PFSK-1 (cell line): ENCODE results near the gene SPTBN1.

Experiments used
- FOXP2 ChIP-seq: optimal IDR thresholded peaks from 2 replicates; pipeline ENCODE3; 2011; ENCODE audit warnings: borderline replicate concordance, control low read depth, inconsistent platforms; ENCODE audit not compliant: insufficient read depth; ENCODE audit errors: extremely low read length, extremely low read depth
- POLR2AphosphoS5 ChIP-seq: IDR thresholded peaks from 2 replicates; pipeline ENCODE4 v1.6.1; 2012; ENCODE audit warnings: low read depth, mild to moderate bottlenecking, control low read depth, low read length, moderate library complexity
- SIN3A ChIP-seq: IDR thresholded peaks from 2 replicates; pipeline ENCODE4 v1.6.1; 2012; ENCODE audit warnings: mild to moderate bottlenecking, low read length, moderate library complexity, borderline replicate concordance; ENCODE audit not compliant: insufficient read depth
- TAF1 ChIP-seq: IDR thresholded peaks from 2 replicates; pipeline ENCODE4 v1.6.1; 2012; ENCODE audit warnings: low read length, control low read depth, borderline replicate concordance; ENCODE audit not compliant: insufficient read depth
- TF ChIP-seq, protein P1 (sequence below), 2 experiments: IDR thresholded peaks; 2 replicates each; pipeline versions ENCODE4 v1.6.1 to v1.8.0; 2011 to 2012; ENCODE audit warnings: low read depth in 2 of 2, low read length in 2 of 2, control low read depth in 1 of 2, inconsistent platforms in 1 of 2, mild to moderate bottlenecking in 1 of 2, moderate library complexity in 1 of 2; ENCODE audit not compliant: insufficient read depth in 1 of 2

The SPTBN1 gene

DNA sequence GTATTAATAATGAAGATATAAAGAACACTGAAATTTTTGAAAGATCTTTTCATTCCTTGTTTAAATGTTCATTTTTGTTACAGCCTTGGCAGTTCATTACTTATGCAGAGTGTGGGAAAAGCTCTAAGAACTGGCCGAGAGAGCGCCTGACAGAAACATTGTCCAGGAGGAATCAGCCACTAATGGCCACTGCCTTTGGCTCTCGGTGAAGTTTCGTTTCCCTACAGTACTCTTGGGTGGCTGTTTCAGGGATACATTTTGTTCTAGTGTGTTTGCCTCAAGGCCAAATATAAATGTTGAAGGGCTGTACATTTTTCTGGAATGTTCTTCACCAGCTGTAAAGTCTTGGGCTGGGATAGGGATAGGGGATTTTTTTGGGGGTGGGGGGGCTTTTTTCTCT is 10.7 kb downstream of the SPTBN1 start:
- TF ChIP-seq FOXP2 (no peak), POLR2AphosphoS5 (no peak), TAF1 (no peak), SIN3A (no peak)
- TF ChIP-seq, protein P1, sequence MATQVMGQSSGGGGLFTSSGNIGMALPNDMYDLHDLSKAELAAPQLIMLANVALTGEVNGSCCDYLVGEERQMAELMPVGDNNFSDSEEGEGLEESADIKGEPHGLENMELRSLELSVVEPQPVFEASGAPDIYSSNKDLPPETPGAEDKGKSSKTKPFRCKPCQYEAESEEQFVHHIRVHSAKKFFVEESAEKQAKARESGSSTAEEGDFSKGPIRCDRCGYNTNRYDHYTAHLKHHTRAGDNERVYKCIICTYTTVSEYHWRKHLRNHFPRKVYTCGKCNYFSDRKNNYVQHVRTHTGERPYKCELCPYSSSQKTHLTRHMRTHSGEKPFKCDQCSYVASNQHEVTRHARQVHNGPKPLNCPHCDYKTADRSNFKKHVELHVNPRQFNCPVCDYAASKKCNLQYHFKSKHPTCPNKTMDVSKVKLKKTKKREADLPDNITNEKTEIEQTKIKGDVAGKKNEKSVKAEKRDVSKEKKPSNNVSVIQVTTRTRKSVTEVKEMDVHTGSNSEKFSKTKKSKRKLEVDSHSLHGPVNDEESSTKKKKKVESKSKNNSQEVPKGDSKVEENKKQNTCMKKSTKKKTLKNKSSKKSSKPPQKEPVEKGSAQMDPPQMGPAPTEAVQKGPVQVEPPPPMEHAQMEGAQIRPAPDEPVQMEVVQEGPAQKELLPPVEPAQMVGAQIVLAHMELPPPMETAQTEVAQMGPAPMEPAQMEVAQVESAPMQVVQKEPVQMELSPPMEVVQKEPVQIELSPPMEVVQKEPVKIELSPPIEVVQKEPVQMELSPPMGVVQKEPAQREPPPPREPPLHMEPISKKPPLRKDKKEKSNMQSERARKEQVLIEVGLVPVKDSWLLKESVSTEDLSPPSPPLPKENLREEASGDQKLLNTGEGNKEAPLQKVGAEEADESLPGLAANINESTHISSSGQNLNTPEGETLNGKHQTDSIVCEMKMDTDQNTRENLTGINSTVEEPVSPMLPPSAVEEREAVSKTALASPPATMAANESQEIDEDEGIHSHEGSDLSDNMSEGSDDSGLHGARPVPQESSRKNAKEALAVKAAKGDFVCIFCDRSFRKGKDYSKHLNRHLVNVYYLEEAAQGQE (IDR thresholded peaks at IDR 0.05; ENCODE audit: insufficient read depth in 1 of 2, low read depth in 2 of 2, low read length in 2 of 2): no peak

DNA sequence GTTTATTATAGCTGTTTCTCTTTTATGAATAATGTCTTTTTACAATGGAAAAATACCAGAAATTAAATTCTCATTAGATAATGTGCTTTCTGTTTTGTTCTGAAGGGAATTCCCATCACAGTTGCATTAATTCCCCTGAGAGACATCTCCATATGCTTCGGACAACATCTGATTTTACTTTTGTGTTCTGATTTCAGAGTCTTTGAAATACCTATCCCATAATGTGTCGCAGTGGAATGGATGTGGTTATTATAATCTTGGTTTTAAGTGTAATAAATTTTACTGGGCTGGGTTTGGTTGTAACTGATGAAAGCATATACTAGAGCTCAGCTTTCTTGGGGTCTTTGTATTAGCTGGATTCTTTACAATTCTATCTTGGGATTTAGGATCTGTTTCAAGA is 12.5 kb downstream of the SPTBN1 start:
- TF ChIP-seq FOXP2 (no peak), POLR2AphosphoS5 (no peak), SIN3A (no peak), TAF1 (no peak)

DNA sequence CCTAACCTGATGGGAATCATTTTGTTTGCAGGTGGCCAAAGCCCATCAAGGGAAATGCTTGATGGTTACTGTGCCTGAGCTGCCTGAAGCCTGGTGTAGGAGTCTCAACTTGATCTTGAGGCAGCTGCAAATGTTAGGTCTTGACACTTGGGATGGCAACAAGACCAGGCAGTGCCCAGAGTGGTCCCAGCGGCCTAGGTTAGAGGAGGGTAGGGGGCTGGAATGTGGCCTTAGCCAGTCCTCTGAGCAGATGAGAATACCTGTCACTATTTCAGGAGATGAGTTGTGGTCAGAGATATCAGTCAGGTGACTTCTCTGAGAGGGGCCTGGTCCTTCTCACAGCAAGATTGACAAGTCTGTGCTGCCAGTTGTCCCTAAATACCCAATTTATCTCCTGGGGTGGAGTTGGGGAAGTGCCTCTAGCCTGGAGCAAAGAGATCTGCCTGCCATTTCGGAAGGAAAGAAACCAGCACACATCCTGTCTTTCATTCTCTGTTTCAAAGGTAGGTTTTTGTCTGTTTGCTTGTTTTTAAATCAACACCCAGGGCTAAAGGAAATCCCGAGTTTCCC is 13.4 kb downstream of the SPTBN1 start:
- TF ChIP-seq, protein P1 (IDR thresholded peaks at IDR 0.05; ENCODE audit: insufficient read depth in 1 of 2, low read depth in 2 of 2, low read length in 2 of 2): no peak
- TF ChIP-seq SIN3A: no peak
- no peak for TF ChIP-seq TAF1
- TF ChIP-seq FOXP2: no peak
- TF ChIP-seq POLR2AphosphoS5: no peak

DNA sequence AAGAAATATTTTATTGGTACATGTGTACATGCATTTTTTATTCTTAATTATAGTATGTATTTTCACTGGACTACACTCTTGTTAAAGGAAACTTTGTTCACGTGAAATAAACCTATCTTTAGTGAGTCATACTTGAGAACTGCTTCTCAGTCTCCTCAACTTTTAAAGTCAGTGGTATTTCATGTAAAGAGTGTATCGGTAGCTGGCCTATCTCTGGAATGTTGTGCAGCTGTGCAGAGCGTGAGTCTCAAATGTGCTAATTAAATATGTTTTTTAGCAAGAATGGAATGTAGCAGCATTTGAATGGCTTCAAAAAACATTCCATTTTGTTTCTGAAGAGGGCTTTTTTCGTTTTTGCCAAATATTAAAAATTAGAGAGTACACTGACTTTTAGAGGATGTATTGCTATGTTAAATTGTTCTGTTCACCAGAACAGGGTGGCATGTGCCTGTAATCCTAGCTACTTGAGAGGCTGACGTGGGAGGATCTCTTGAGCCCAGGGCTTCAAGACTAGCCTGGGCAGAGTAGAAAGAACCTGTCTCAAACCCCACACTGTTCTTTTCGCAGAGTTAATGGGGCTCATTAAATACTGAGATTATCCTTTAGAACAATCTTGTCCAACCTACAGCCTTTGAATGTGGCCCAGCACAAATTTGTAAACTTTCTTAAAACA is 14.3 kb downstream of the SPTBN1 start:
- TF ChIP-seq FOXP2: no peak
- no peak for TF ChIP-seq TAF1
- TF ChIP-seq, protein P1 (IDR thresholded peaks at IDR 0.05; ENCODE audit: insufficient read depth in 1 of 2, low read depth in 2 of 2, low read length in 2 of 2): no peak
- TF ChIP-seq SIN3A: no peak
- no peak for TF ChIP-seq POLR2AphosphoS5

DNA sequence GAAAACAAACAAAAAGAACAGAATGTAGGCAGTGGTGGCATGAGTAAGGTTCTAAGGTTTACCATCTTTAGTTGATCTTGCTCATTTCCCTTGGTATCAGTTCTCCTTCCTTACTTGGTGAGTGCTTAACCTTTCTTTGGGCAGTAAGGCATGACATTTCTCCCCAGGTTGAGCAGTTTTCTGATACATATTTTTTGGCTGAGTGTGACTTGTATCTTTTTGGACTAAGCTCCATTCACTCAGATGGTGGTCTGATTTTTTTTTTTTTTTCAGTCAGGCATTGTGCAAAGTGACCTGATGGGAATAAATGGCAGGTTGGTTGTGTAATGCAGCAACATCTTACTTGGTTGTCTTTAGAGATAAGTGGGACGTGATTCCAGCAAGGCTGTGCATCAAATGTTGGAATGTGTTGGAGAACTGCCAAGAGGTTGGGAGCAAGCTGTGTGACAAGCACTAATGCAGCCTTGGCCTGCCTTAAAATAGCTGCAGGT is 15.1 kb downstream of the SPTBN1 start:
- no peak for TF ChIP-seq POLR2AphosphoS5
- TF ChIP-seq, protein P1 (IDR thresholded peaks at IDR 0.05; ENCODE audit: insufficient read depth in 1 of 2, low read depth in 2 of 2, low read length in 2 of 2): no peak
- no peak for TF ChIP-seq FOXP2
- TF ChIP-seq SIN3A: no peak
